GM12874 (cell line): ENCODE measurements around the gene BACE1.

Source experiments
- CTCF ChIP-seq: IDR thresholded peaks from 2 replicates; pipeline ENCODE4 v1.5.1; 2011; ENCODE audit warnings: low read depth, mild to moderate bottlenecking, control low read depth, low read length, moderate library complexity; ENCODE audit not compliant: insufficient read depth

BACE1 gene

GRCh38 chr11:117303101-117303500 lies 13.0 kb downstream of the BACE1 start:
- no peak for TF ChIP-seq CTCF

- no peak for TF ChIP-seq CTCF
Observed at GRCh38 chr11:117302228-117302627, 13.8 kb downstream of the BACE1 start.

GRCh38 chr11:117300773-117301172 lies 15.3 kb downstream of the BACE1 start:
- no peak for TF ChIP-seq CTCF

GRCh38 chr11:117300283-117300663 lies 15.8 kb downstream of the BACE1 start:
- no peak for TF ChIP-seq CTCF

GRCh38 chr11:117299351-117300282 lies 16.4 kb downstream of the BACE1 start:
- no peak for TF ChIP-seq CTCF

GRCh38 chr11:117298195-117298594 lies 17.9 kb downstream of the BACE1 start:
- TF ChIP-seq CTCF, result no peak

GRCh38 chr11:117296881-117297280 lies 19.2 kb downstream of the BACE1 start:
- no peak for TF ChIP-seq CTCF
